ENCODE data around the gene CCR1.
"Not testable (repeated sequence)": the region's sequence is repeated elsewhere in the genome, so short reads cannot be mapped to it uniquely, and the experiment has no call there.

The CCR1 gene

GRCh38 chr3:46168583-46169345 is 39.3 kb downstream of the CCR1 start:
- no peak for DNase-seq (ENCODE audit: low spot score)

GRCh38 chr3:46163556-46164041 is 44.5 kb downstream of the CCR1 start:
- DNase-seq (ENCODE audit: low spot score), result no peak

- DNase-seq (ENCODE audit: low spot score), result no peak
Measured at GRCh38 chr3:46162975-46163555, 45.0 kb downstream of the CCR1 start.

GRCh38 chr3:46157685-46158084 is 50.4 kb downstream of the CCR1 start:
- not testable (repeated sequence) for DNase-seq (ENCODE audit: low spot score)

GRCh38 chr3:46154311-46154710 is 53.8 kb downstream of the CCR1 start:
- DNase-seq (ENCODE audit: low spot score), result no peak
